ENCODE data around the gene LIN52.

- TF ChIP-seq CTCF (IDR thresholded peaks at IDR 0.05; ENCODE audit: poor library complexity, severe bottlenecking) (no peak), POLR2AphosphoS5 (IDR thresholded peaks at IDR 0.05) (peak; percentile 35), EZH2 (IDR thresholded peaks at IDR 0.05; ENCODE audit: borderline replicate concordance, insufficient read depth, low read length, poor library complexity, severe bottlenecking) (no peak), REST (IDR thresholded peaks at IDR 0.05; ENCODE audit: borderline replicate concordance) (no peak)
Measured at GRCh38 chr14:74242021-74242779, 157.4 kb downstream of the LIN52 start.
